Stimulated activated CD8-positive, alpha-beta memory T cell treated with anti-CD3 and anti-CD28 coated beads, Interleukin-7, amount 100 ng/mL, for 48 hours (primary cell): ENCODE results near the gene ARMC2.
A peak's percentile ranks its signal among the peaks of the same experiment; 100 is the strongest.
"Not testable (repeated sequence)": the region's sequence is repeated elsewhere in the genome, so short reads cannot be mapped to it uniquely, and the experiment has no call there.

ENCODE experiments used
- DNase-seq, 2 donors: peaks; one replicate each; pipeline ENCODE4 v3.0.0-alpha.2; 2020; ENCODE audit warnings: low read depth in 1 of 2; ENCODE audit errors: extremely low read depth in 1 of 2

Gene ARMC2

GRCh38 chr6:108832738-108833137 lies 15.5 kb upstream of the ARMC2 start:
- no peak for DNase-seq

DNA sequence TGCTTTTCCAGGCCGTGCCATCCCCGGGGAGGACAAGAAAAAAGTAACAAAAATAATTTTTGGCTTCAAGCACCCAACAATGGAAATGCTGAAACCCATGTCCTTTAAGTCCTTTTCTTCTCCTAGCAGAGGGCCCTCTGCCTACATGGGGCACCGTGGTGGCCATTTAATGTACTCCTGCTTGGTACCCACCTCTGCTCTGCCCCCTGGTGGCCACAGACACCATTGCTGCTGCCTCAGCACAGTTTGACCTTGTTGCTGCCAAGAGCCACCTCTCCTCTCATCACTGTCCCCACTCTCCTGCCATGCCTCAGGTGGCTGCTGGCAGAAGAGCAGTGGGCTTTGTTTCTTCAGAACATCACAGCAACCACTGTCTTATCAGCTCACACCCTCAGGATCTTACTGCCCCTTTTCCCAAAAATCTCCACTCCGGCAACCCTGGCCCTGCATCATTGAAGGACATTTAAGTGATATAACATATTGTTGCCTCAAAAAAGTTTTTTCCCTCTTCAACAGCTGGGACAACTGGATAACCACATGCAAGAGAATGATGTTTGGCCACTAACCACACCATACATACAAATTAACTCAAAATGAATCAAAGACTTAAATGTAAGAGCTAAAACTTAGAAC lies 12.9 kb upstream of the ARMC2 start:
- peak; percentile 60 to 71 for DNase-seq

- DNase-seq, result no peak
These were observed 12.2 kb upstream of the ARMC2 start for GRCh38 chr6:108836061-108836460.

DNA sequence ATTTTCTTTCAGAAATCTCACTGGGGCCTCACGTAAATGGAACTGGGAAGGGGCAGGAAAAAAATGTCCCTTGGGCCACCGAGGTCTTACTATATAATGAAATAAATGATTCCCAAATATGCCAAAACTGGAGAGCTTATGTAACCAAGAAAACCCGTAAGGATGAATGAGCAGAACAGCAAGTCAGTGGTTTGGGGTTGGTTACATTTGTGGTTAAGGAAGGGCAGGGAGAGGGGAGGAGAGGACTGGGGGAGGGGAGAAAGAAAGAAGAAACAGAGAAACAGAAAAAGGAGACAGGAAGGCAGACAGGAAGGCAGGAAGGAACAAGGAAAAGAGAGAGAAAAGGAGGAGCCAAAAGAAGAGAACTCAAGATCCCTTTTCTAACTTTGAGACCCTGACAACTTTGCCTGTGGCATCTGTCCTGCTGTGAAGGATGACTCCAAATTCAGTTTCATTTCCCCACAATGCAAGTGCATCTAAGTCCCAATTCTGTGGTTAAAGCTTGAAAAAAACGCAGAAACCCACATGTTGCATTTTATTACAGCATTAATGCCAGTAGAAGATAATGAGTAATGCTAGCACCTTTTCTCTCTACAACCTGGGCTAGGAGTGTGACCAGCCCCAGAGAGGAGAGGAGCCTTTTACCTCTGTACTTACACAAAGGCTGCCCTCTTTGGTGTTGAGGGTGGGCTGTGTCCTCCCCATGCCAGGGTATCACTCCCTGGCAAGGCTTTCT lies 10.8 kb upstream of the ARMC2 start:
- DNase-seq, result no peak

DNA sequence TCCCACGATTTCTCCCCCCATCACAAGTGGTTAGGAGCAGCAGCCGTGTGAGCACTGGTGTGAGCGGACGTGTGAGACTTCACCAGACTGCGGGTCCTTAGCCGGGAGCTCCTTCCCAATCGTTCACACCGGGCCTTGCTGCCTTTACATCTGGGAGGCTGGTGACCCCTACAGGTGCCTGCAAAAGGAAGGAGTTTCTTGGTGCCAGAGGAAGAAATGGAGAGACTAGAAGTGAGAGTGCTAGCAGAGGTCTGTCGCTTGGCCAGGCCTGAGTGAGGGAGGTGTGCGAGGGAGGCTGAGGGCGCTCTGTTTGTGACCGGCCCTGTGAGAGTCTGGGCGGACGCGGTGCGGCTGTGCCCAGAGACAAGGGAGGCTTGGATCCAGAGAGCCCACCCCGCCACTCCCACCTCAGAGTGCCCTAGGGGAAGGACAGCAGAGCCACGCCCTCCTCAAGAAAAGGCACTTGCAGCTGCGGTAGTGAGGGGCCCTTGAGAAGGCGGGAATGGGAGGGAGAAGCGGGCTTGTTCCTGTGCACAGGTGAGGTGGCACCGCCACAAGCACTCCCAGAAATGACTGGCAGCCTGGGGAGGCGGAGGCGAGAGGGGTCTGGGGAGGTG lies 10.0 kb upstream of the ARMC2 start:
- DNase-seq, result no peak

DNA sequence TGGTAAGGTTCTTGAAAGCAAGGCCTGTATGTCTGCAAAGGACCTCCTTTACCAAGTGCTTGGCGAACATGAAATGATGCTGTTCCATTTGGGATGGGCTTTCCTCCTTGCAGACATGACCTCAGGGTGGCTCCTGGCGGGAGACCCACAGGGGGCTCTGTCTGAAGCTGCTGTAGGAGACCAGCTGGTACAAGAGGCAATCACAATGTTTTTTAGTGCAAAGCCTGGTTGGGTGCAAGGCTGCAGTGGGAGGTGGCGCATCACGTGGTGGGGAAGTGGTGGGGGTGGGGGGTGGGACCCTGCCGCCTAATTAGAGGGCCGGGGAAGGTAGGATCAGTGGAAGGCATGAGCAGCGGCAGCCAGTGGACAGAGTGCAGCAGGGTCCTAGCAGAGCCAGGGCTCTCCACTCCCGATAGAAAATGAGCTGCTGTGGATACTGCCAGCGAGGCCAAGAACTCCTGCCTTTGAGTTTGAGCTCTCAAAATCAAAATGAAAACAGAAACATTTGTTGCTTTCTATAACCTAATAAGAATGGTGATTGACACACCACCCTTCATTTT lies 9.1 kb upstream of the ARMC2 start:
- DNase-seq, result no peak

- no peak for DNase-seq
These were observed 7.3 kb upstream of the ARMC2 start for GRCh38 chr6:108840919-108841318.

GRCh38 chr6:108841377-108841855 lies 6.8 kb upstream of the ARMC2 start:
- no peak for DNase-seq

GRCh38 chr6:108844135-108844534 lies 4.1 kb upstream of the ARMC2 start:
- no peak for DNase-seq

DNA sequence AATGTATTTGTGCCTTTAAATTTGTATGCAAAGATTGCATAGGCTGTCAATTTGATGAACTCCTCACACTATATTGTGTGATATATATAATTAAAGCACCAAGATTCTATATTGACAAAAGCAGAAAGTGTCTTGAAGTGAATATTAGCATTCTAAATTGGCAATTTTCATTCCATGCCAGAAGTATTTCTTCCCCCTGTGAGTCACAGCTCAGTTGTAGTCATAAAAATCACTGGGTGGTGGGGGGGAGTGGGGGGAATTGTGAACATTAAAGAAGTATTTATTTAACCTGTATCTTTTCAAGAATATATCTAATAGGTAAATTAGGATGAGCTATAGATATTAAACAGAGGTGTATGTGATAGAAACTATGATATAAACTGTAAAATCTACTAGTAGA lies 3.1 kb upstream of the ARMC2 start:
- DNase-seq, result no peak

DNA sequence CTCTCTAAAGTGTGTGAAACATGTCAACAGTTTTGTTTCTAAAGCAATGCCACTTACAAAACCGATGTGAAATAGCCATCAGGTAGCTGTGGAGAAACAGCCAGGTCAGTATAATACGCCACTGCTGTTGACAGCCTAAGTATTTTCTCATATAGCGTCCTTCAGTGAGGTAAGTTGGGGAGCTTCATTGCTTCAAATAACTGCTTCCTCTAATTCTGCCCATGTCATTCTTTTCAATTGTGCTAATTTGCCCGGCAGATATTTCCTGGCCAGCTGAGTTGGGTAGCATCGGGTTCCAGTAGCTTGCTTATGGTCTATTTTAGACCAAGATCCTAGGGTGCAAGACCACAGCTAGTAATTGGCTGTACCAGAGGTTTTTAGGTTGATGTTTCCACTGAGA lies 2.1 kb upstream of the ARMC2 start:
- no peak for DNase-seq

- DNase-seq, result no peak
These were observed 1.6 kb upstream of the ARMC2 start for GRCh38 chr6:108846628-108847027.

DNA sequence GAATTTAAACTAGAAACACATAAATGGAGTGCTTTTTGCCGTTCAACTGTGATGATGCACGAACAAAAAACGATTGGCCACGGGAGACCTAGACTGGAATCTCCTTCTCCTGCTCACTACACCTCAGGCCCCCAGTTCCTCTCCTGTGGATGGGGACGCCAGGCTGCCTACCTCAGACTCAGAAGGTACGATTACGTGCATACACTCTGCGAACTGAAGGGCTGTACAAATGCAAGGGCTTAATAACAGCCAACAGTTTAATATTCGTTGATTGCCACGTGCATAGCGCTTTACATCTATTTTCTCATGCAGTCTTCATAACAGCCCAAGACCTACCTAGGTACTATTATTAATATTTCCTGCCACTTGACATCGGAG lies 495 bp upstream of the ARMC2 start:
- DNase-seq, result no peak

- no peak for DNase-seq
These were observed 2.6 kb downstream of the ARMC2 start for GRCh38 chr6:108850669-108851465.

DNA sequence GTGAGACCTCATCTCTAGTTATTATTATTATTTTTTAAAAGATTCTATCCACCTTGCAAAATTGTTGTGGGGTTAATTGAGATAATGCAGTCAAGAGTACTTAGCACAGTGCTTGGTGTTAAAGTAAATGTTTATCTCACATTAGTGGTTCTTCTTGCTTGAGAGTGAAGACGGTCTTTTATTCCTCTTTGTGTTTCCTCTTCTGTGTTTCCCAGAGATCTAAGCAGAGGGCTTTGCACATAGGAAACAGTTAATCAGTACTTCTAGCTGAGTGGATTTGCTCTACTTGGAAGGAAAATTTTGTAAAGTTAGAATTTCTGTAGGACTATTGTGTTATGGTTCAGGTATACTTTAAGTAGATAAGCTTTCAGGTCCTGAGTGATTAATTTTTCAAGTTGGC lies 3.5 kb downstream of the ARMC2 start:
- DNase-seq, result no peak

- no peak for DNase-seq
These were observed 4.9 kb downstream of the ARMC2 start for GRCh38 chr6:108853077-108853476.

DNA sequence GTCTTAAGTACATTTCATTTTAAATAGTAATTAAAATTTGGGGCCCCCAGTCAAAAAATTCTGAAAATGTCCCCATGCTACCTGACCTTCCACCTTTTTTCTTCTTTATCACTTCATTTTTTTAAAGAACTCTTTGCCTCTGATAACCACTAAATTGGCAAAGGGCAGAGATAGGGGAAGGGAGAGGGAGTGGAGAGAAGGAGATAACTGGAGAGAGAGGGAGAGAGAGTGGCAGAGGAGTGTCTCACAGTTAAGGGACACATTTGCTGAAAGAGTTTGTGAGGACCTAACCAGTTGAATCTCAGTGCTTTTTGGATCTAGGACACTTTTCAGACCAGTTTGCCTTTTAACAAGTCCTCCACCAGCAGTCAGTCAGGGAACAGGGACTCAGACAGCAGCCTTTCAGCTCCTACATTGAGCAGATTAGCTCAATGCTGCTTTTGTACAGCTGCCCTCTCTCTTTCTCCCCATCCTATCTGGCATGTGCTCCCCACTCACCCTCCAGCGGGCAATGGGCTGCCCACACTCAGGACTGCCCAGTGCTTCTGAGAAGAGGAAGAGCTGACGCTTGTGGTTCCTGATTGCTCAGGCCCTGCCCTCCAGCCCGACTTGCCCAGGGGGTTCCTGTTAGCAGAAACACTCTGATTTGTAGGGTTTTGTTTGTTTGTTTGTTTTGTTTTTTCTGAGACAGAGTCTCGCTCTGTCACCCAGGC lies 14.4 kb downstream of the ARMC2 start:
- no peak for DNase-seq

DNA sequence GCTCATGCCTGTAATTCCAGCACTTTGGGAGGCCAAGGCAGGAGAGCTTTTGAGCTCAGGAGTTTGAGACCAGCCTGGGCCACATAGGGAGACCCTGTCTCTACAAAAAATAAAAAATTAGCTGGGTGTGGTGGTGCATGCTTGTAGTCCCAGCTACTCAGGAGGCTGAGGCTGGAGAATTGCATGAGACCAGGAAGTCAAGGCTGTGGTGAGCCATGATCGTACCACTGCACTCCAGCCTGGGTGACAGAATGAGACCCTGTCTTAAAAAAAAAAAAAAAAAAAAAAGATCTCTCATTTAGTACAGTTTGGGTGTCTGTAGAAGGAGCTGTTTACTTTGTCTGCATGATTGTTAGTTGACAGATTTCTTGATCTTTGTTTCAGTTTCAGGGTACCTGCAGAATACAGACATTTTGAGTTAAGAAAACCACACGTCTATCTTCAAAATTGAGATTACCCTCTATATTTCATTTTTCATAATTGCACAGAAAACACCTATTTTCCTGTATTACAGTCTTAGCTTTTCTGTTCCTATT lies 17.6 kb downstream of the ARMC2 start:
- DNase-seq, result not testable (repeated sequence)

DNA sequence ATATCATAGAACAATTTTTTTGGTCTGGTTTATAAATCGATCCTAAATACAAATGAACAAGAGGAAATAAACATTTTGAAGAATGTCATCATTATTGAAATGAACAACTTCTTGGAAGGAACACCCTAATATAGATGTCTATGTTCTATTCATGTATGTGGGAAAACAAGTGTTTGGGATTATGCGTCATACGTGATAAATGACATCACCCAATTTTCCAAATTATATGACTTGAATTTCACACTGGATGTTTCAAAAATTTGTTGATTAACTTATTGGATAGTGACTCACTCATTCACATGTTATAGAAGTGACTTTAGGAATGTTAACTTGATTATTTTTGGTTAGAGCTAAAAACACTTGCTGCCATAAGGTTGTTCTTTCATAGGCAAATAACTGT lies 18.6 kb downstream of the ARMC2 start:
- DNase-seq, result no peak

GRCh38 chr6:108868647-108869046 lies 20.4 kb downstream of the ARMC2 start:
- DNase-seq, result no peak
